Sigmoid colon (tissue), 7 donors: ENCODE results near the gene POLR3GL. TPM values are rescaled to one million over a fixed set of nuclear protein-coding genes. Genes with fewer than 3 reads are reported as not detected.

ENCODE experiments used
- DNase-seq: peaks from one replicate; pipeline ENCODE4 v3.0.0-alpha.2; 2019
- H3K27ac ChIP-seq, 4 donors: fragments of 200-600 bp; sonication (generic); one replicate each; pipeline ENCODE4 v1.5.1; 2016 to 2019; ENCODE audit warnings: mild to moderate bottlenecking in 1 of 4
- H3K27me3 ChIP-seq, 3 donors: fragments of 200-600 bp; sonication (generic); one replicate each; pipeline ENCODE4 v1.5.1; 2019; ENCODE audit warnings: mild to moderate bottlenecking in 1 of 3
- H3K36me3 ChIP-seq, 4 donors: fragments of 200-600 bp; sonication (generic); one replicate each; pipeline ENCODE4 v1.5.1; 2016 to 2019
- H3K4me1 ChIP-seq, 4 donors: fragments of 200-600 bp; sonication (generic); one replicate each; pipeline ENCODE4 v1.5.1; 2017 to 2019
- H3K4me3 ChIP-seq, 4 donors: fragments of 200-600 bp; sonication (generic); one replicate each; pipeline ENCODE4 v1.5.1; 2017 to 2019; ENCODE audit warnings: mild to moderate bottlenecking in 2 of 4, moderate library complexity in 1 of 4
- H3K9me3 ChIP-seq, 4 donors: fragments of 200-600 bp in 3 of 4; sonication (generic) in 3 of 4; one replicate each; pipeline versions ENCODE4 v1.5.1 to v1.6.1; 2013 to 2019
- EP300 ChIP-seq, 4 donors: sonication (generic); formaldehyde crosslinking; IDR thresholded peaks; one replicate each; pipeline ENCODE4 v1.6.1; 2017; ENCODE audit warnings: antibody characterized with exemption in 4 of 4
- POLR2A ChIP-seq, 2 donors: fragments of 450-650 bp; IDR thresholded peaks; one replicate each; pipeline ENCODE4 v1.6.1; 2016; ENCODE audit warnings: antibody characterized with exemption in 2 of 2, mild to moderate bottlenecking in 2 of 2, moderate library complexity in 2 of 2
- POLR2AphosphoS5 ChIP-seq, 4 donors: sonication (generic); formaldehyde crosslinking; IDR thresholded peaks; one replicate each; pipeline ENCODE4 v1.6.1; 2017; ENCODE audit warnings: antibody characterized with exemption in 4 of 4
- WGBS, 2 donors: extraction: QIAGEN DNeasy Blood & Tissue Kit; methylation state at CpG; one replicate each; pipeline ENCODE4 v1.1.7; 2013; 5-methylcytosine and 5-hydroxymethylcytosine counted together
- intact Hi-C: fragments of 100-400 bp; cut with DNase I; formaldehyde crosslinking; loops from one replicate; pipeline ENCODE4 v1.15.1; 2023
- polyA plus RNA-seq, 3 donors: library from polyadenylated mRNA; stranded (reverse); fragments of 200-250 nt; gene quantifications; one replicate each; pipeline ENCODE4 v1.2.3, GENCODE V29; 2013
- total RNA-seq, 4 donors: library from RNA; depleted of rRNA; stranded (reverse); fragments of >200 nt; gene quantifications; one replicate each; pipeline ENCODE4 v1.1.0, GENCODE V29; 2016
- TF ChIP-seq, protein P1 (sequence below), 4 experiments: fragments of 450-650 bp in 3 of 4; fragments of 200-600 bp in 1 of 4; IDR thresholded peaks; one replicate each; pipeline ENCODE4 v1.5.1; 2016 to 2019; ENCODE audit warnings: antibody characterized with exemption in 4 of 4, mild to moderate bottlenecking in 3 of 4, moderate library complexity in 2 of 4
- donor health status: healthy with polysubstance abuse.
- donor health status: Bipolar disorder and iron deficiency.
- donor health status: healthy.

Gene POLR3GL
- total and polyA plus RNA-seq, 7 donors, result 23.1 to 47.4 (median 32.8) TPM

DNA sequence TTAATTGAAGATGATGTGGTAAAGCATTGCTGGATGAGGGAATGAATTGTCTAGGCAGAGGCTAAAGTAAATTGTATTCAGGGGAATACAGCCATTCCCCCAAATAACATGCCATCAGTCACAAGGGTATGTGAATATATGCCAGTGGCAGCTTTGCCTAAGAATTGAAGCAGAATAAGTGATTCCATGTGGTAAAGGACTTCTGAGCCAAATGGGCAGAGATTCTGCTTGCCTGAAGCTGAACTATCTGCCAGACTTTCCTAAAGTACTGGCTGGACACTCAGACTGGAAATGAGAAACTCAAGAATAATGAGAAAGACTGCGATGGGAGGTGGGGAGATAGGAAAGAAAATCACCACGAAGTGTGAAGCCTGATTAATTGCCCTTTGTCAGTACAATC is 9.1 kb upstream of the POLR3GL start:
- Histone ChIP-seq H3K27me3 (no peaks in the 10 kb centered on the region), H3K9me3 (no peaks in the 10 kb centered on the region), H3K4me1 (peaks cover 0 to 84% (median 64%) of the 10 kb centered on the region in 4 donors), H3K27ac (peak overlapping the region; percentile 95 to 100 (median 96)), H3K4me3 (peak overlapping the region in 2 of 4 donors; percentile 73 to 74), H3K36me3 (peaks cover 0 to 10% (median 0%) of the 10 kb centered on the region in 4 donors)
- WGBS, 2 donors, result 55 to 81% methylated on average over 2 of the region's 2 CpGs
- intact Hi-C loops, result loop anchor here (5.0 kb wide), 1 partner anchor 98 kb away; the partner anchor contains the start of gene PIAS3
- TF ChIP-seq POLR2A (IDR thresholded peaks at IDR 0.05), result no peak
- TF ChIP-seq EP300 (IDR thresholded peaks at IDR 0.05), result no peak
- no peak for TF ChIP-seq POLR2AphosphoS5 (IDR thresholded peaks at IDR 0.05)
- TF ChIP-seq, protein P1, sequence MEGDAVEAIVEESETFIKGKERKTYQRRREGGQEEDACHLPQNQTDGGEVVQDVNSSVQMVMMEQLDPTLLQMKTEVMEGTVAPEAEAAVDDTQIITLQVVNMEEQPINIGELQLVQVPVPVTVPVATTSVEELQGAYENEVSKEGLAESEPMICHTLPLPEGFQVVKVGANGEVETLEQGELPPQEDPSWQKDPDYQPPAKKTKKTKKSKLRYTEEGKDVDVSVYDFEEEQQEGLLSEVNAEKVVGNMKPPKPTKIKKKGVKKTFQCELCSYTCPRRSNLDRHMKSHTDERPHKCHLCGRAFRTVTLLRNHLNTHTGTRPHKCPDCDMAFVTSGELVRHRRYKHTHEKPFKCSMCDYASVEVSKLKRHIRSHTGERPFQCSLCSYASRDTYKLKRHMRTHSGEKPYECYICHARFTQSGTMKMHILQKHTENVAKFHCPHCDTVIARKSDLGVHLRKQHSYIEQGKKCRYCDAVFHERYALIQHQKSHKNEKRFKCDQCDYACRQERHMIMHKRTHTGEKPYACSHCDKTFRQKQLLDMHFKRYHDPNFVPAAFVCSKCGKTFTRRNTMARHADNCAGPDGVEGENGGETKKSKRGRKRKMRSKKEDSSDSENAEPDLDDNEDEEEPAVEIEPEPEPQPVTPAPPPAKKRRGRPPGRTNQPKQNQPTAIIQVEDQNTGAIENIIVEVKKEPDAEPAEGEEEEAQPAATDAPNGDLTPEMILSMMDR (IDR thresholded peaks at IDR 0.05), result no peak
- no peak for DNase-seq

DNA sequence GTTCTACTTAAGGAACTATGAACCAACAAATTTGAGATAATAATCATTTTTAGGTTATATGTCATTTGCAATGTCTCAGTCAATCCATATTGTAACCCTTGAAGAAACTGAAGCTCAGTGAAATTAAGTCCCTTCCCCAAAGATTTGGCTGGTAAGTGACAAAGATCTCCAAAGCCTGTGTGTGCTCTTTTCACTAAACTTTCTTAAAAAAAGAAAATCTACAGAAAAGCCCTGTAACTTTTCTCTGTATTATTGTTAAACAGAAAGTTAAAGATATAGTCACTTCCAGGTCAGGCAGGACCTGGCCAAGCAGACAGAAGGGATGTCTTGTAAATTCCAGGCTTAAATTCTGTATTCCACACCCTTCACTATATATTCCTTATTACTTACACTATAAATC is 8.1 kb upstream of the POLR3GL start:
- peaks cover 0 to 84% (median 63%) of the 10 kb centered on the region in 4 donors for H3K4me1 ChIP-seq
- H3K9me3 ChIP-seq, result no peaks in the 10 kb centered on the region
- peak overlapping the region; percentile 62 to 95 (median 74) for H3K4me3 ChIP-seq
- H3K27me3 ChIP-seq, result no peaks in the 10 kb centered on the region
- H3K36me3 ChIP-seq, result peaks cover 0 to 10% (median 0%) of the 10 kb centered on the region in 4 donors
- DNase-seq, result no peak
- no peak for TF ChIP-seq POLR2AphosphoS5 (IDR thresholded peaks at IDR 0.05)
- TF ChIP-seq, protein P1 (IDR thresholded peaks at IDR 0.05), result no peak
- TF ChIP-seq POLR2A (IDR thresholded peaks at IDR 0.05), result no peak
- TF ChIP-seq EP300 (IDR thresholded peaks at IDR 0.05), result no peak
- peak overlapping the region; percentile 95 to 100 (median 96) for H3K27ac ChIP-seq
- intact Hi-C loops, result loop anchor here (5.0 kb wide), 1 partner anchor 99 kb away; the partner anchor contains the start of gene PIAS3

DNA sequence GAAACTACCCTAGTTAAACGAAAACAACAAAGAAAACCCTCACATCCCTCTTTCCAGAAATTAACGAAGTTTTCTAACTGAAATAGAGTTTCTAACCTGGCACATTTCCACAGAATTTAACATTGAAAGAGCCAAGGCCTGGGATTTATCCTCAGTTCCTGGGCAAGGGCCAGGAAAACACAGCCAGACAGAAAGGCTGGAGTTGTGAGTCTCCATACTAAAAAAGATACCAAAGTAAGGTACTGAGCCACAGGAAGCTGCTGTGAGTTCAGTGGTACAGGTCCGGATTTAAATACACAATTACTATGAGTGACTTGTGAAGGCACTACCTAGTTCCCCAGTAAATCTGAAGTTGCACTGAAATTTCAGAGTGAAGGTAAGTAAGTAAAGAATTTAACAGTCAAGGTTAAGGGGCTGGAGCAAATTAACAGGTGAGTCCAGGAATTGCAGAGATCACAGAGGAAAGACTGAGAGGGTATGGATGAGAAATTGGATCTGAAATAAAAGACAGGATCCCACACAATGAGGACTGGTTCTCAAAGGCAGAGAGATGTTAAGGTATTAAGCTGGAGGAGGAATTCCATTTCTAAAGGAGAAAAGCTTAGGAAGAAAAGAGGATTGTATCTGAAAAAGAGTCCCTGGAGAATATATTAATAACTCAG is 7.6 kb upstream of the POLR3GL start:
- peak in 1 of 4 donors; percentile 25 for TF ChIP-seq EP300 (IDR thresholded peaks at IDR 0.05)
- peak in 3 of 4 donors; percentile 21 to 62 (median 59) for TF ChIP-seq POLR2AphosphoS5 (IDR thresholded peaks at IDR 0.05)
- TF ChIP-seq, protein P1 (IDR thresholded peaks at IDR 0.05), result no peak
- intact Hi-C loops, result loop anchor here (5.0 kb wide), 1 partner anchor 100 kb away; the partner anchor contains the start of gene PIAS3
- Histone ChIP-seq H3K27ac (peak overlapping the region; percentile 95 to 100 (median 96)), H3K27me3 (no peaks in the 10 kb centered on the region), H3K4me1 (peaks cover 0 to 84% (median 68%) of the 10 kb centered on the region in 4 donors), H3K36me3 (peaks cover 0 to 10% (median 0%) of the 10 kb centered on the region in 4 donors), H3K9me3 (no peaks in the 10 kb centered on the region), H3K4me3 (peak overlapping the region; percentile 62 to 95 (median 74))
- DNase-seq, result peak; percentile 84
- WGBS, 2 donors, result 12 to 34% methylated on average over 3 of the region's 3 CpGs

DNA sequence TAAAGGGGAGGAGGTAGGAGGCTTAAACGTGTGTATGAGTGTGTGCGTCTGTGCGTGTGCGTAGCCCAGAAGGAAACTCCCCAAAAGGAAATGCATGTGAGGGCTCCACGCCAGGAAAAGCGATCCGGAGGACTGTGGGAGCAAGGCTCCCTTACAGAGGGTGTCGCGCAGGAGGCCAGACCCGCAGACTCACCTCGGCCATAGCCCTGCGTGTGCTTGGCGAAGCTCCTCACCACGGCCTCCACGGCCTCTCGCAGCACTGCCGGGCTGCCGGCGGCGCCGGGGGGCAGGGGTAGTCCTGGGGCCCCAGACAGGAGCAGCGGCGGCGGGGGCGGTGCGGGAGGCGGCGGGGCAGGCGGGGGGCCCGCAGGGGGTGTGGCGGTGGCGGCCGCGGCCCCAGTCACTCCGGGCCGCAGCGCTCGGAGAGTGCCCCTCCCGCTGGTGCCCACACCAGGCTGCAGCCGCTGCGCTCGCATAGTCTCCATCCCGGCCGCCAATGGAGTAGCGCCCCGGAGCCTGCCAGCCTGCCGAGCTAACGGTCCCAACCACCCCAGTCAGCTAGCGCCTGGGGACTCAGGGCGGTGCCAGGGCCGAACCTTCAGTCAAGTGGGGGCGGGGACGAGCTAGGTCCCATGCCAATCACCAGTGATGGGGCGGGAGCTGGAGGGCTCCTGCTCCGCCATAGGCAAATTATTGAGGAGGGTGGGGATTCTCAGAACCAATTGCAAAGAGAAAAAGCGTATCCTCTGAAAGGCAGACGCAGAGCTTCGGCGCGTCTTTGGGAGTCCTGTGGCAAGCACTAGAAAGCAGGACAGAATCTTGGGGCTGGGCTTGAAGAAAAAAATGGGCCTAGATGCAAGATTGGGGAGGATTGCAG is 6.8 kb upstream of the POLR3GL start, which contains the start of gene LIX1L:
Gene LIX1L, minus strand, starts transcription at position 575 of the 877 bp plus-strand sequence. Its CDS starts 90 bp downstream, at position 485.
- Histone ChIP-seq H3K4me3 (peak within 1 kb of the TSS; percentile 62 to 95 (median 74)), H3K27me3 (no peaks in the 10 kb centered on the region), H3K27ac (peak within 1 kb of the TSS; percentile 95 to 100 (median 96)), H3K36me3 (peaks cover 0 to 4% (median 0%) of the 10 kb centered on the region in 4 donors), H3K4me1 (peaks cover 0 to 85% (median 71%) of the 10 kb centered on the region in 4 donors), H3K9me3 (no peaks in the 10 kb centered on the region)
- TF ChIP-seq POLR2A (IDR thresholded peaks at IDR 0.05) (peak; percentile 74 to 84), EP300 (IDR thresholded peaks at IDR 0.05) (peak in 2 of 4 donors; percentile 39 to 59), POLR2AphosphoS5 (IDR thresholded peaks at IDR 0.05) (peak; percentile 93 to 97 (median 96))
- TF ChIP-seq, protein P1 (IDR thresholded peaks at IDR 0.05), result no peak
- intact Hi-C loops, result loop anchor here (5.0 kb wide), 1 partner anchor 100 kb away; the partner anchor contains the start of gene PIAS3
- peak; percentile 99 for DNase-seq
- 1% methylated on average over 60 of the region's 60 CpGs for WGBS, 2 donors
